Esophagus muscularis mucosa (tissue), 4 donors: Measurements from ENCODE around the gene ZNF362.

ENCODE experiments used
- EP300 ChIP-seq: sonication (generic); formaldehyde crosslinking; IDR thresholded peaks from one replicate; pipeline ENCODE4 v1.6.1; 2017; ENCODE audit warnings: antibody characterized with exemption
- POLR2A ChIP-seq: fragments of 450-650 bp; IDR thresholded peaks from one replicate; pipeline ENCODE4 v1.6.1; 2017; ENCODE audit warnings: antibody characterized with exemption, moderate library complexity, mild to moderate bottlenecking, low read depth
- POLR2AphosphoS5 ChIP-seq, 2 donors: sonication (generic); formaldehyde crosslinking; IDR thresholded peaks; one replicate each; pipeline ENCODE4 v1.6.1; 2017; ENCODE audit warnings: antibody characterized with exemption in 2 of 2
- TF ChIP-seq, protein P1 (sequence below), 3 experiments: fragments of 200-600 bp in 2 of 3; fragments of 450-650 bp in 1 of 3; sonication (generic) in 2 of 3; IDR thresholded peaks; one replicate each; pipeline ENCODE4 v1.5.1; 2017 to 2019; ENCODE audit warnings: antibody characterized with exemption in 3 of 3, mild to moderate bottlenecking in 2 of 3, moderate library complexity in 1 of 3

GRCh38 chr1:33346927-33347649 is 90.8 kb downstream of the ZNF362 start:
- TF ChIP-seq, protein P1, sequence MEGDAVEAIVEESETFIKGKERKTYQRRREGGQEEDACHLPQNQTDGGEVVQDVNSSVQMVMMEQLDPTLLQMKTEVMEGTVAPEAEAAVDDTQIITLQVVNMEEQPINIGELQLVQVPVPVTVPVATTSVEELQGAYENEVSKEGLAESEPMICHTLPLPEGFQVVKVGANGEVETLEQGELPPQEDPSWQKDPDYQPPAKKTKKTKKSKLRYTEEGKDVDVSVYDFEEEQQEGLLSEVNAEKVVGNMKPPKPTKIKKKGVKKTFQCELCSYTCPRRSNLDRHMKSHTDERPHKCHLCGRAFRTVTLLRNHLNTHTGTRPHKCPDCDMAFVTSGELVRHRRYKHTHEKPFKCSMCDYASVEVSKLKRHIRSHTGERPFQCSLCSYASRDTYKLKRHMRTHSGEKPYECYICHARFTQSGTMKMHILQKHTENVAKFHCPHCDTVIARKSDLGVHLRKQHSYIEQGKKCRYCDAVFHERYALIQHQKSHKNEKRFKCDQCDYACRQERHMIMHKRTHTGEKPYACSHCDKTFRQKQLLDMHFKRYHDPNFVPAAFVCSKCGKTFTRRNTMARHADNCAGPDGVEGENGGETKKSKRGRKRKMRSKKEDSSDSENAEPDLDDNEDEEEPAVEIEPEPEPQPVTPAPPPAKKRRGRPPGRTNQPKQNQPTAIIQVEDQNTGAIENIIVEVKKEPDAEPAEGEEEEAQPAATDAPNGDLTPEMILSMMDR (IDR thresholded peaks at IDR 0.05): no peak
- TF ChIP-seq POLR2A (peak; percentile 89), EP300 (no peak), POLR2AphosphoS5 (IDR thresholded peaks at IDR 0.05) (peak; percentile 83 to 92)
